Measurements from ENCODE around the gene S100A7A. TPM values are rescaled to one million over a fixed set of nuclear protein-coding genes. Genes with fewer than 3 reads are reported as not detected.
"Not testable (repeated sequence)": the region's sequence is repeated elsewhere in the genome, so short reads cannot be mapped to it uniquely, and the experiment has no call there.

Gene S100A7A
- polyA plus RNA-seq, 1 donor from 2014 or later: not detected

- not testable (repeated sequence) for H3K79me2 ChIP-seq (replicated peaks; ENCODE audit: insufficient read depth, low read length); H3K27me3 ChIP-seq (ENCODE audit: insufficient read depth, low read depth, low read length); H3K36me3 ChIP-seq (ENCODE audit: insufficient read depth, low read length); H2AFZ ChIP-seq (ENCODE audit: low read depth, low read length); H3K9ac ChIP-seq (ENCODE audit: low read length); H3K4me3 ChIP-seq (ENCODE audit: low read length); H3K9me3 ChIP-seq (ENCODE audit: low read length); H3K4me2 ChIP-seq (ENCODE audit: low read length); H3F3A ChIP-seq (ENCODE audit: insufficient read depth, low read length, poor library complexity, severe bottlenecking); H3K27ac ChIP-seq (ENCODE audit: low read length); H4K20me1 ChIP-seq (ENCODE audit: insufficient read depth); H3K9me2 ChIP-seq (ENCODE audit: insufficient read depth, low read length)
Observed at GRCh38 chr1:153405825-153406599, 10.3 kb upstream of the S100A7A start.

- H3K9ac ChIP-seq (ENCODE audit: low read length); H3K27ac ChIP-seq (ENCODE audit: low read length); H3K4me2 ChIP-seq (ENCODE audit: low read length); H3K9me3 ChIP-seq (ENCODE audit: low read length); H3K27me3 ChIP-seq (ENCODE audit: insufficient read depth, low read depth, low read length); H3K79me2 ChIP-seq (replicated peaks; ENCODE audit: insufficient read depth, low read length); H4K20me1 ChIP-seq (ENCODE audit: insufficient read depth); H3K9me2 ChIP-seq (ENCODE audit: insufficient read depth, low read length); H3K4me3 ChIP-seq (ENCODE audit: low read length); H3K36me3 ChIP-seq (ENCODE audit: insufficient read depth, low read length); H3F3A ChIP-seq (ENCODE audit: insufficient read depth, low read length, poor library complexity, severe bottlenecking); H2AFZ ChIP-seq (ENCODE audit: low read depth, low read length): not testable (repeated sequence)
Observed at GRCh38 chr1:153407274-153407673, 9.0 kb upstream of the S100A7A start.

- H3K4me2 ChIP-seq (ENCODE audit: low read length); H3K79me2 ChIP-seq (replicated peaks; ENCODE audit: insufficient read depth, low read length); H3K36me3 ChIP-seq (ENCODE audit: insufficient read depth, low read length); H3F3A ChIP-seq (ENCODE audit: insufficient read depth, low read length, poor library complexity, severe bottlenecking); H3K9me3 ChIP-seq (ENCODE audit: low read length); H3K9ac ChIP-seq (ENCODE audit: low read length); H3K9me2 ChIP-seq (ENCODE audit: insufficient read depth, low read length); H2AFZ ChIP-seq (ENCODE audit: low read depth, low read length); H3K27ac ChIP-seq (ENCODE audit: low read length); H3K4me3 ChIP-seq (ENCODE audit: low read length); H3K27me3 ChIP-seq (ENCODE audit: insufficient read depth, low read depth, low read length); H4K20me1 ChIP-seq (ENCODE audit: insufficient read depth): not testable (repeated sequence)
Observed at GRCh38 chr1:153413961-153414360, 2.4 kb upstream of the S100A7A start.

DNA sequence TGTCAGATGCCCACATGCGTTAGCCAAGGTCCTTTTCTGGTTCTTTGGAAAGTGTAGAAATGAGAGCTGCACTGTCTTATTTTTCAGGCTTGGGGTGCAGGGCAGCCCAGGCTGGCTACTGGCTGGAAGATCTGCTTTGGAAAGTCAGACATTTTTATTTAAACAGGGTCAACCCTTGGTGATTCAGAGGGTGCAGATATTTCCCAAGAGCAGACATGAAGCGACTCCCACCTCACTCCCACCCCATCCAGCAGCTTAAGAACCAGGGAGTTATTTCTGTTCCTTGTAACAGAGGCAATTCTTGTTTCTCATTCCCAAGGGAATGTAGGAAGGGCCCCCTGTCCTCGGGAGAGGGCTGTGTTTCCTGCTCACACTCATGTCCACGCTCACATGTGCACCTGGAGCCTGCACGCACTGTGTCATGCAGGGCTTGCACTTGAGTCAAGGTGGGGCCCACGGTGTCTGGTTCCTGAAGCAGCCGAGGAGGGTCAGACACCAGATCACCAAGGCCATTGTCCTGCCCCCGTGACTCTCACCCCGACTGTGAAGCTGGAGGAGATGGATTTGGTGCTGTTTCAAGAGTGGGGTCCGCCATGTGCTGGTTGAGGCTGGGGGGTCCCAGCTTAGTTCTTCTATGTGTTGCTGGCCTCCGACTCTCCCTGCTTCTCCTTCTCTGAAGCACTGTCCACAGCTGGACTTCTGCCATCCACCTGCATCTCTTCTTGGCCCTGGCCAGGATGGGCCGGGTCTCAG, 992 bp downstream of the S100A7A start:
- H3F3A ChIP-seq (ENCODE audit: insufficient read depth, low read length, poor library complexity, severe bottlenecking): no peaks in the 10 kb centered on the region
- no peak overlapping the region for H3K9ac ChIP-seq (ENCODE audit: low read length)
- H3K79me2 ChIP-seq (replicated peaks; ENCODE audit: insufficient read depth, low read length): no peaks in the 10 kb centered on the region
- H3K27me3 ChIP-seq (ENCODE audit: insufficient read depth, low read depth, low read length): peaks cover 11% of the 10 kb centered on the region
- H3K36me3 ChIP-seq (ENCODE audit: insufficient read depth, low read length): no peaks in the 10 kb centered on the region
- no peak overlapping the region for H3K4me2 ChIP-seq (ENCODE audit: low read length)
- TF ChIP-seq, protein P1, sequence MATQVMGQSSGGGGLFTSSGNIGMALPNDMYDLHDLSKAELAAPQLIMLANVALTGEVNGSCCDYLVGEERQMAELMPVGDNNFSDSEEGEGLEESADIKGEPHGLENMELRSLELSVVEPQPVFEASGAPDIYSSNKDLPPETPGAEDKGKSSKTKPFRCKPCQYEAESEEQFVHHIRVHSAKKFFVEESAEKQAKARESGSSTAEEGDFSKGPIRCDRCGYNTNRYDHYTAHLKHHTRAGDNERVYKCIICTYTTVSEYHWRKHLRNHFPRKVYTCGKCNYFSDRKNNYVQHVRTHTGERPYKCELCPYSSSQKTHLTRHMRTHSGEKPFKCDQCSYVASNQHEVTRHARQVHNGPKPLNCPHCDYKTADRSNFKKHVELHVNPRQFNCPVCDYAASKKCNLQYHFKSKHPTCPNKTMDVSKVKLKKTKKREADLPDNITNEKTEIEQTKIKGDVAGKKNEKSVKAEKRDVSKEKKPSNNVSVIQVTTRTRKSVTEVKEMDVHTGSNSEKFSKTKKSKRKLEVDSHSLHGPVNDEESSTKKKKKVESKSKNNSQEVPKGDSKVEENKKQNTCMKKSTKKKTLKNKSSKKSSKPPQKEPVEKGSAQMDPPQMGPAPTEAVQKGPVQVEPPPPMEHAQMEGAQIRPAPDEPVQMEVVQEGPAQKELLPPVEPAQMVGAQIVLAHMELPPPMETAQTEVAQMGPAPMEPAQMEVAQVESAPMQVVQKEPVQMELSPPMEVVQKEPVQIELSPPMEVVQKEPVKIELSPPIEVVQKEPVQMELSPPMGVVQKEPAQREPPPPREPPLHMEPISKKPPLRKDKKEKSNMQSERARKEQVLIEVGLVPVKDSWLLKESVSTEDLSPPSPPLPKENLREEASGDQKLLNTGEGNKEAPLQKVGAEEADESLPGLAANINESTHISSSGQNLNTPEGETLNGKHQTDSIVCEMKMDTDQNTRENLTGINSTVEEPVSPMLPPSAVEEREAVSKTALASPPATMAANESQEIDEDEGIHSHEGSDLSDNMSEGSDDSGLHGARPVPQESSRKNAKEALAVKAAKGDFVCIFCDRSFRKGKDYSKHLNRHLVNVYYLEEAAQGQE (IDR thresholded peaks at IDR 0.05; ENCODE audit: borderline replicate concordance): no peak
- no peak for TF ChIP-seq TAF1 (IDR thresholded peaks at IDR 0.05; ENCODE audit: low read depth)
- TF ChIP-seq EP300 (conservative IDR thresholded peaks at IDR 0.05; ENCODE audit: poor library complexity, severe bottlenecking): no peak
- TF ChIP-seq MXI1 (conservative IDR thresholded peaks at IDR 0.05; ENCODE audit: poor library complexity, severe bottlenecking): no peak
- TF ChIP-seq, protein P2, sequence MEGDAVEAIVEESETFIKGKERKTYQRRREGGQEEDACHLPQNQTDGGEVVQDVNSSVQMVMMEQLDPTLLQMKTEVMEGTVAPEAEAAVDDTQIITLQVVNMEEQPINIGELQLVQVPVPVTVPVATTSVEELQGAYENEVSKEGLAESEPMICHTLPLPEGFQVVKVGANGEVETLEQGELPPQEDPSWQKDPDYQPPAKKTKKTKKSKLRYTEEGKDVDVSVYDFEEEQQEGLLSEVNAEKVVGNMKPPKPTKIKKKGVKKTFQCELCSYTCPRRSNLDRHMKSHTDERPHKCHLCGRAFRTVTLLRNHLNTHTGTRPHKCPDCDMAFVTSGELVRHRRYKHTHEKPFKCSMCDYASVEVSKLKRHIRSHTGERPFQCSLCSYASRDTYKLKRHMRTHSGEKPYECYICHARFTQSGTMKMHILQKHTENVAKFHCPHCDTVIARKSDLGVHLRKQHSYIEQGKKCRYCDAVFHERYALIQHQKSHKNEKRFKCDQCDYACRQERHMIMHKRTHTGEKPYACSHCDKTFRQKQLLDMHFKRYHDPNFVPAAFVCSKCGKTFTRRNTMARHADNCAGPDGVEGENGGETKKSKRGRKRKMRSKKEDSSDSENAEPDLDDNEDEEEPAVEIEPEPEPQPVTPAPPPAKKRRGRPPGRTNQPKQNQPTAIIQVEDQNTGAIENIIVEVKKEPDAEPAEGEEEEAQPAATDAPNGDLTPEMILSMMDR (IDR thresholded peaks at IDR 0.05; ENCODE audit: poor library complexity, severe bottlenecking): no peak
- TF ChIP-seq POLR2AphosphoS5 (IDR thresholded peaks at IDR 0.05): no peak
- TF ChIP-seq RAD21 (conservative IDR thresholded peaks at IDR 0.05): no peak
- no peak for TF ChIP-seq SMC3 (conservative IDR thresholded peaks at IDR 0.05; ENCODE audit: poor library complexity)
- no peak for TF ChIP-seq EZH2 (IDR thresholded peaks at IDR 0.05; ENCODE audit: borderline replicate concordance, insufficient read depth, low read length, poor library complexity, severe bottlenecking)
- no peak overlapping the region for H3K4me3 ChIP-seq (ENCODE audit: low read length)
- H3K9me2 ChIP-seq (ENCODE audit: insufficient read depth, low read length): no peaks in the 10 kb centered on the region
- no peaks in the 10 kb centered on the region for H4K20me1 ChIP-seq (ENCODE audit: insufficient read depth)
- H3K27ac ChIP-seq (ENCODE audit: low read length): no peak overlapping the region
- H2AFZ ChIP-seq (ENCODE audit: low read depth, low read length): no peak overlapping the region
- H3K9me3 ChIP-seq (ENCODE audit: low read length): no peaks in the 10 kb centered on the region
